GM10248 (cell line): ENCODE data around the gene ITGA6.

Source experiments
- CTCF ChIA-PET: fragments of 300-600 bp; sonication (Branson Sonifier 250); formaldehyde crosslinking; extraction: SDS; loops from one replicate; lab custom pipeline; 2021; ENCODE audit warnings: antibody characterized with exemption; lab: Yijun Ruan, JAX
- POLR2A ChIA-PET: fragments of 350-650 bp; sonication (Branson Sonifier 250); formaldehyde crosslinking; extraction: SDS; loops from one replicate; lab custom pipeline; 2020; ENCODE audit warnings: antibody characterized with exemption; lab: Yijun Ruan, JAX
- DNase-seq: peaks from one replicate; pipeline ENCODE4 v3.0.0; 2012; ENCODE audit errors: extremely low spot score
- CTCF ChIP-seq: IDR thresholded peaks from 2 replicates; pipeline ENCODE4 v1.5.1; 2012; ENCODE audit warnings: mild to moderate bottlenecking, low read depth; ENCODE audit errors: extremely low read depth, missing control alignments, control extremely low read depth

The ITGA6 gene

GRCh38 chr2:172442072-172442895 lies 14.9 kb downstream of the ITGA6 start:
- POLR2A ChIA-PET: no interaction called here
- no peak for DNase-seq
- CTCF ChIA-PET: interaction anchor here (1.5 to 6.1 kb wide), 4 partner anchors 10 to 44 kb away, joined by 3 to 34 read pairs (median 8); no protein-coding TSS in a partner anchor
- TF ChIP-seq CTCF: no peak

GRCh38 chr2:172445851-172446250 lies 18.5 kb downstream of the ITGA6 start:
- CTCF ChIA-PET: interaction anchor here (1.2 to 3.1 kb wide), 3 partner anchors 14 to 19 kb away, joined by 3 to 11 read pairs (median 8); no protein-coding TSS in a partner anchor
- no peak for TF ChIP-seq CTCF
- POLR2A ChIA-PET: no interaction called here
- no peak for DNase-seq

- ChIA-PET CTCF (interaction anchor here (1.3 to 3.1 kb wide), 4 partner anchors 8 to 20 kb away, joined by 3 to 11 read pairs (median 6); no protein-coding TSS in a partner anchor), POLR2A (no interaction called here)
- no peak for DNase-seq
- no peak for TF ChIP-seq CTCF
Measured at GRCh38 chr2:172446474-172447063, 19.2 kb downstream of the ITGA6 start.

GRCh38 chr2:172447811-172448493 lies 20.6 kb downstream of the ITGA6 start:
- CTCF ChIA-PET: interaction anchor here (1.3 to 3.1 kb wide), 5 partner anchors 9 to 19 kb away, joined by 3 to 11 read pairs (median 7); no protein-coding TSS in a partner anchor
- no peak for DNase-seq
- no peak for TF ChIP-seq CTCF
- POLR2A ChIA-PET: no interaction called here

GRCh38 chr2:172448544-172449267 lies 21.3 kb downstream of the ITGA6 start:
- DNase-seq: no peak
- no peak for TF ChIP-seq CTCF
- ChIA-PET POLR2A (no interaction called here), CTCF (interaction anchor here (1.5 kb wide), 2 partner anchors 8 to 13 kb away, joined by 3 to 7 read pairs; no protein-coding TSS in a partner anchor)
